Measurements from ENCODE around the gene DNTT.

Gene DNTT

DNA sequence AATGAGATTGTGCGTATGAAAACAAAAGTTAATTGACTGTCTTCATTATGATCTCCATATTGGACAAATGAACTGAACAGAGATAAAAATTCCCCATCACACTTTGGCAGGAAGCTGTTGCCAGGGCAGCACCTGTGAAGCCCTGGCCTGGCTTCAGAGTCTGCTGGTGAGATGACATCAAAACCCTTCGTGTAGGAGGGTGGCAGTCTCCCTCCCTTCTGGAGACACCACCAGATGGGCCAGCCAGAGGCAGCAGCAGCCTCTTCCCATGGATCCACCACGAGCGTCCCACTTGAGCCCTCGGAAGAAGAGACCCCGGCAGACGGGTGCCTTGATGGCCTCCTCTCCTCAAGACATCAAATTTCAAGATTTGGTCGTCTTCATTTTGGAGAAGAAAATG is at the start of gene DNTT:
Gene DNTT (plus strand): TSS at position 205 of the 400 bp plus-strand sequence. CDS start 64 bp downstream, at position 269.
- H3K27ac ChIP-seq (ENCODE audit: low read depth, low read length): no peak within 1 kb of the TSS
- H3K4me1 ChIP-seq (ENCODE audit: control insufficient read depth, insufficient read depth, low read length): peaks cover 4% of the 10 kb centered on the region
- no peaks in the 10 kb centered on the region for H3K36me3 ChIP-seq (ENCODE audit: control insufficient read depth, insufficient read depth, low read length)
- no peak within 1 kb of the TSS for H3K4me3 ChIP-seq (ENCODE audit: low read length)
- H3K27me3 ChIP-seq (ENCODE audit: control insufficient read depth, insufficient read depth, low read length): no peaks in the 10 kb centered on the region
- H3K9ac ChIP-seq (ENCODE audit: low read length): no peak within 1 kb of the TSS

DNA sequence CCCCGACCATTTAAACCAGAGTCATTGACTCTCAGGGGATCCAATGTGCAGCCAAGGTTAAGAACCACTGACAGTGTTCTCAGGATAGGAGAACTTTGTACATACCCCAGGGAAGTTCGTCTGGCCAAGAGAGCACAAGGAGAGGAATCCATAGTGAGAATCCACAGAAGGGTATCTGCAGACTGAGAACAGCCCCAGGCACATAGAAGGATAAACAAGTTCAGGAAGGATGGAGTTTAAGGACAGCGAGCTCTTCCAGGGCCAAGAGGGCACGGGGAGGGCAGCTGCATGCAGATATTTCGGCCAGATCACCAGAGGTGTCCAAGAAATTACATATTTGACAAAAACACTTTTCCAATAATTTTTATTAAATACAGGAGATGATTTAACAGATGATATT is 49.3 kb upstream of the DNTT start:
- H3K27me3 ChIP-seq (ENCODE audit: control insufficient read depth, insufficient read depth, low read length): no peaks in the 10 kb centered on the region
- H3K9ac ChIP-seq (ENCODE audit: low read length): no peak overlapping the region
- H3K36me3 ChIP-seq (ENCODE audit: control insufficient read depth, insufficient read depth, low read length): no peaks in the 10 kb centered on the region
- H3K4me3 ChIP-seq (ENCODE audit: low read length): no peak overlapping the region
- H3K4me1 ChIP-seq (ENCODE audit: control insufficient read depth, insufficient read depth, low read length): no peaks in the 10 kb centered on the region
- no peak overlapping the region for H3K27ac ChIP-seq (ENCODE audit: low read depth, low read length)

DNA sequence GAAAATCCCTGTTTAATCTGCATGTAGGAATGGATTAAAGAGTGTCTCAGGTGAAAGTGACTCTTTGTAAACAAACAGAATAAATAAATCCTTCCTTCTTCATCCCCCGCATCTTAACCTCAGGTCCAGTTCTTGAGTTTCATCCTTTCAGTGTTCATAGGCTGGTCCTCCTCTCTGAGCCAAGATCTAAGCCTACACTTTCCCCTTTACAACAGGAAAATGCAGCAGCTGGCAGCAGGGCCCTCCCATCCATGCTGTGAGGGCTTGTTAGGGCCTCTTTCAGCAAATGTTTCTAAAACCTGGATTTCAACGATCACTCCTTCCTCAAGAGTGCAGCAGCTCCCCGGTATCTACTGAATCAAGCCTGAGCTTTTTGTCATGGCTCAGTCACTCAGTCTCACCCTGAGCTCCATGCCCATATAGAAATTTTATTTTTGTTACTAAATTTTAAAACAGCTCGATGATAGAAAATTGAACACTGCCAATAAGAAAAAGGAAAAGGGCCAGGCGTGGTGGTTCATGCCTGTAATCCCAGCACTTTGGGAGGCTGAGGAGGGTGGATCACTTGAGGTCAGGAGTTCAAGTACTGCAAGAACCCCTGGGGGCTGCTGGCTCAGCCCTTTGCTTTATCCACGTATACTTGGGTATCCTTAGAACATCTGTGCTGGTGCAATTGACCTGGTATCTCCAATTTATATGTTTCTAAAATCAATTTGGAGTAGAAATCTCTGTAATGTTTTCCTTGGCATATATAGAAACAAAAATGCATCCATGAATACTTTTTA is 48.5 kb upstream of the DNTT start:
- Histone ChIP-seq H3K27ac (ENCODE audit: low read depth, low read length) (no peak overlapping the region), H3K27me3 (ENCODE audit: control insufficient read depth, insufficient read depth, low read length) (no peaks in the 10 kb centered on the region), H3K36me3 (ENCODE audit: control insufficient read depth, insufficient read depth, low read length) (no peaks in the 10 kb centered on the region), H3K4me3 (ENCODE audit: low read length) (no peak overlapping the region), H3K4me1 (ENCODE audit: control insufficient read depth, insufficient read depth, low read length) (no peaks in the 10 kb centered on the region), H3K9ac (ENCODE audit: low read length) (no peak overlapping the region)

DNA sequence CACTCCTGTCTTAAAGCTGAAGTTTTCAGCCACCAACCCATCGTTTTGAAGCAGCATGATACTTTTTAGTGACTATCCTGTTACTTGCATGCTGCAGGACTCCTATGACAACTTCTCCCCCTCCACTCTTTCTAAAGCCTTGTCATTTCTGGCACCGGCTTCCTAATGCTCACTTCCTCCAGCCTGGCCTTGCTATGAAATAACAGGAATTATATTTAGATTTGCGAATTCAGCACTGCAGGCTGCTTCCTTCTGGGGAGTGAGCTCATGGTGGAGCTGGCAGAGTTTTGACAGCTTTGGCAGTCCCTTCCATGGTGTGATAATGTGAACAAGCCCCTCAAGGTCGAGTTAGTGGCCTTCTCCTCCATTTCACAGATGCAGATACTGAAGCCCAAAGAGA is 46.3 kb upstream of the DNTT start:
- no peak overlapping the region for H3K9ac ChIP-seq (ENCODE audit: low read length)
- H3K27ac ChIP-seq (ENCODE audit: low read depth, low read length): no peak overlapping the region

GRCh38 chr10:96259150-96259549 is 45.1 kb upstream of the DNTT start:
- Histone ChIP-seq H3K4me1 (ENCODE audit: control insufficient read depth, insufficient read depth, low read length) (no peaks in the 10 kb centered on the region), H3K36me3 (ENCODE audit: control insufficient read depth, insufficient read depth, low read length) (no peaks in the 10 kb centered on the region), H3K4me3 (ENCODE audit: low read length) (no peak overlapping the region), H3K27me3 (ENCODE audit: control insufficient read depth, insufficient read depth, low read length) (no peaks in the 10 kb centered on the region), H3K9ac (ENCODE audit: low read length) (no peak overlapping the region), H3K27ac (ENCODE audit: low read depth, low read length) (no peak overlapping the region)

More for the DNA sequence above, 46.3 kb upstream of the DNTT start:
- H3K27me3 ChIP-seq (ENCODE audit: control insufficient read depth, insufficient read depth, low read length): no peaks in the 10 kb centered on the region
- no peaks in the 10 kb centered on the region for H3K36me3 ChIP-seq (ENCODE audit: control insufficient read depth, insufficient read depth, low read length)
- H3K4me3 ChIP-seq (ENCODE audit: low read length): no peak overlapping the region
- H3K4me1 ChIP-seq (ENCODE audit: control insufficient read depth, insufficient read depth, low read length): no peaks in the 10 kb centered on the region

- no peaks in the 10 kb centered on the region for H3K4me1 ChIP-seq (ENCODE audit: control insufficient read depth, insufficient read depth, low read length)
- no peaks in the 10 kb centered on the region for H3K27me3 ChIP-seq (ENCODE audit: control insufficient read depth, insufficient read depth, low read length)
- H3K36me3 ChIP-seq (ENCODE audit: control insufficient read depth, insufficient read depth, low read length): no peaks in the 10 kb centered on the region
- H3K9ac ChIP-seq (ENCODE audit: low read length): no peak overlapping the region
- no peak overlapping the region for H3K4me3 ChIP-seq (ENCODE audit: low read length)
- no peak overlapping the region for H3K27ac ChIP-seq (ENCODE audit: low read depth, low read length)
Measured at GRCh38 chr10:96260014-96260413, 44.2 kb upstream of the DNTT start.

DNA sequence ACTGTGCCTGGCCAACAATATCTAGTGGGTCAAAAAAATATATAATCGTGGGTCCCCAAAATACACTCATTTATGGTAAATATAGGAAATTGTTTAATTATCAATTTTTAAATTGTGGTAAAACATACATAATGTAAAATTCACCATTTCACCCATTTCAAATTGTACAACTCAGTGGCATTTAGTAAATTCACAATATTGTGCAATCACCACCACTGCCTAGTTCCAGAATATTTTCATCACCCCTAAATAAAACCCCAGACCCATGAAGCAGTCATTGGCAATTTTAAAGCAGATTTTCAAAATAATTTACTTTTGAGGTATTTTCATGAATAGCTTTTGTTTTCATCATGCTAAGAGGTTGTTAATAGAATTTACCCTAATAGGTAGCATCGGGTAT is 43.1 kb upstream of the DNTT start:
- no peaks in the 10 kb centered on the region for H3K36me3 ChIP-seq (ENCODE audit: control insufficient read depth, insufficient read depth, low read length)
- H3K27ac ChIP-seq (ENCODE audit: low read depth, low read length): no peak overlapping the region
- H3K4me1 ChIP-seq (ENCODE audit: control insufficient read depth, insufficient read depth, low read length): no peaks in the 10 kb centered on the region
- no peaks in the 10 kb centered on the region for H3K27me3 ChIP-seq (ENCODE audit: control insufficient read depth, insufficient read depth, low read length)
- no peak overlapping the region for H3K4me3 ChIP-seq (ENCODE audit: low read length)
- no peak overlapping the region for H3K9ac ChIP-seq (ENCODE audit: low read length)

DNA sequence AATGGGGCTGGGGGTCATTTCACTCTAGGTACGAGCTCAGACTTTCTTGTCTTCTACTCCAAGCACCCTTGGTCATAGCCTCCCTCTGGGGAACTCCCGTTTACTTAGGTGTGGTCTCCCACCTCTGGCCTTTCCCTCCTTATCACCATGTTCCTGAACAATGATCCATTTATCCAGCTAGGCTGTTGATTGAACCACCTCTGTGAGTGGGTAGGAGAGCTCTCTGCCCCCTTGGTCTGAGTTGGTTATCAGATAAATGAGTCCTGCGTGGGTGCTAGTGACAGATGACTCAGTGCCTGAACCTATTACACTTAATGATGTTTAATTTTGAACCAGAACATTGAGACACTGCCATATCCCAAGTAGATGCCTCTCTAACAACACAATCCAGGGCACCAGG is 42.3 kb upstream of the DNTT start:
- Histone ChIP-seq H3K27ac (ENCODE audit: low read depth, low read length) (no peak overlapping the region), H3K4me1 (ENCODE audit: control insufficient read depth, insufficient read depth, low read length) (no peaks in the 10 kb centered on the region), H3K4me3 (ENCODE audit: low read length) (no peak overlapping the region), H3K27me3 (ENCODE audit: control insufficient read depth, insufficient read depth, low read length) (no peaks in the 10 kb centered on the region), H3K36me3 (ENCODE audit: control insufficient read depth, insufficient read depth, low read length) (no peaks in the 10 kb centered on the region), H3K9ac (ENCODE audit: low read length) (no peak overlapping the region)

DNA sequence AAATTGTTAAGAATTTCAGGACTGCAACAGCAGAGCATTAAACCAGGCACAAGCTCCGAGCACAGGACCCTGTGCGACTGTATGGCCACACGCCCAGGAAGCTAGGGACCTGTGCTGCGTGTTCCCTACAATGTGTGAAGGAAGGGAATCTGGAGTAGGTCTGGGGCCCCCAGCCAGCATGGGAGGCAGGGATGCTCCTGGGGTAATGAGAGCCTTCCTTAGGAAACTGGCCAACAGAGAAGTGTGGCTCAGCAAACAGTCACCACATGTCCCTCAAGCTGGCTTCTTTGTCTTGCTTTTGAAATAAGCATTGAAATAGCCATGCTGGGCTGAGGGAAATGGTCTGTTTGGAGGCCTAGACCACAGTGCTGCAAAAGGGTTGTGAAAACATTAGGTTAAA is 41.1 kb upstream of the DNTT start:
- H3K36me3 ChIP-seq (ENCODE audit: control insufficient read depth, insufficient read depth, low read length): no peaks in the 10 kb centered on the region
- H3K27me3 ChIP-seq (ENCODE audit: control insufficient read depth, insufficient read depth, low read length): no peaks in the 10 kb centered on the region
- no peak overlapping the region for H3K4me3 ChIP-seq (ENCODE audit: low read length)
- no peaks in the 10 kb centered on the region for H3K4me1 ChIP-seq (ENCODE audit: control insufficient read depth, insufficient read depth, low read length)
- no peak overlapping the region for H3K9ac ChIP-seq (ENCODE audit: low read length)
- no peak overlapping the region for H3K27ac ChIP-seq (ENCODE audit: low read depth, low read length)

- Histone ChIP-seq H3K9ac (ENCODE audit: low read length) (no peak overlapping the region), H3K4me3 (ENCODE audit: low read length) (no peak overlapping the region), H3K36me3 (ENCODE audit: control insufficient read depth, insufficient read depth, low read length) (no peaks in the 10 kb centered on the region), H3K27ac (ENCODE audit: low read depth, low read length) (no peak overlapping the region), H3K4me1 (ENCODE audit: control insufficient read depth, insufficient read depth, low read length) (no peaks in the 10 kb centered on the region), H3K27me3 (ENCODE audit: control insufficient read depth, insufficient read depth, low read length) (no peaks in the 10 kb centered on the region)
Measured at GRCh38 chr10:96263669-96264068, 40.6 kb upstream of the DNTT start.

GRCh38 chr10:96264938-96265337 is 39.3 kb upstream of the DNTT start:
- no peak overlapping the region for H3K27ac ChIP-seq (ENCODE audit: low read depth, low read length)
- H3K4me1 ChIP-seq (ENCODE audit: control insufficient read depth, insufficient read depth, low read length): no peaks in the 10 kb centered on the region
- no peaks in the 10 kb centered on the region for H3K27me3 ChIP-seq (ENCODE audit: control insufficient read depth, insufficient read depth, low read length)
- H3K36me3 ChIP-seq (ENCODE audit: control insufficient read depth, insufficient read depth, low read length): no peaks in the 10 kb centered on the region
- no peak overlapping the region for H3K9ac ChIP-seq (ENCODE audit: low read length)
- no peak overlapping the region for H3K4me3 ChIP-seq (ENCODE audit: low read length)

DNA sequence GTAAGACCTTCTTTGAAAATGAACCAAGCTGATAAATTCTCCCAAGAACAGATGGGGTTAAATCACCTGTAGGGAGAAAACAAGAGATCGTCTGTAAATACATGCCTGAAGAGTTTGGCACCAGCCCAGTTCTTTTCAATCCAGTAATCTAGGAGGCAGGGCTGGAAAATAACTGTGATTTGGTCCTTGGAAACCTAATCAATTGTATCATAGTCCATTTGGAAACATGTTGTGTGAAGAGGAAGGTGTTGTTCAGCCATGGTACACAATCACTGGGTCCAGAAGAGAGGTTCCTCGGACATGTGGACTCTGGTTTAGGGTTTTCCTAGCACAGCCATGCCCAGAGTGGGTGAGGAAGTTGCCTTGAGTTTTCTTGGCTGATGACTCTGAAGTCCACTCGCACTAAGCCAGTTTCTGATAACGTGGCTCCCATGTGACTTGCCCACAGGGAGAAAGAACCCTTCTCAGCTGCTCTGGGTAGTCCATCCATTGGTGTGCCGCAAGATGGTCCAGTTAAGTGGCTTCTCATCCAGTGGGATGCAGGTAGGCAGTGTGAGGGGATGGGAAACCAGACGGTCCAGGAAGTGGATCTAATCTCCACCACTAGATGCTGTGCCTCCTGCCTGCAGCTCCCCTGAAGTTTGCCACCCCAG is 38.0 kb upstream of the DNTT start:
- H3K27me3 ChIP-seq (ENCODE audit: control insufficient read depth, insufficient read depth, low read length): no peaks in the 10 kb centered on the region
- H3K27ac ChIP-seq (ENCODE audit: low read depth, low read length): no peak overlapping the region
- H3K36me3 ChIP-seq (ENCODE audit: control insufficient read depth, insufficient read depth, low read length): no peaks in the 10 kb centered on the region
- H3K4me3 ChIP-seq (ENCODE audit: low read length): no peak overlapping the region
- H3K4me1 ChIP-seq (ENCODE audit: control insufficient read depth, insufficient read depth, low read length): peaks cover 2% of the 10 kb centered on the region
- H3K9ac ChIP-seq (ENCODE audit: low read length): no peak overlapping the region

DNA sequence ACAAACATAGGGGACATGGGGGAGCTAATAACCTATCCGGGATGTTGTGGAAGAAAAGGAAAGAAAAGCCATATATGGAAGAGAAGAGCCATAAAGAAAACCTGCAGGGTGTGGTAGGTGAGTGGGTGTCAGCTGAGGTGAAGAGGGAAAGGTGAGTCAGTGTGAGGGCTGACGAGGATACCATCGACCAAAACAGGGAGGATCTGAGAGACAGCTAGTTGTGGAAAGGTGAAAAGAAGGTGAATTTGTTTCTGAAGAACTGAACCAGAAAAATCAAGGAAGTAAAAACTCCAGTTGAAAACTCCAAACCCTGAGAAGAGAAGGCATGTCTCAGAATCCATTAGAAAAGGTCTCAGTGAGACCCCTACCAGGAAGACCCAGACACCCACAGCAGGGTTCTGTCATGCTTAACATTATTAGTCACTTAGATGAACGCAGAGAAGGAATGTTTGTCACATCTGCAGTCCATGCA is 37.0 kb upstream of the DNTT start:
- peaks cover 5% of the 10 kb centered on the region for H3K4me1 ChIP-seq (ENCODE audit: control insufficient read depth, insufficient read depth, low read length)
- H3K36me3 ChIP-seq (ENCODE audit: control insufficient read depth, insufficient read depth, low read length): no peaks in the 10 kb centered on the region
- no peak overlapping the region for H3K9ac ChIP-seq (ENCODE audit: low read length)
- H3K27me3 ChIP-seq (ENCODE audit: control insufficient read depth, insufficient read depth, low read length): no peaks in the 10 kb centered on the region
- H3K4me3 ChIP-seq (ENCODE audit: low read length): no peak overlapping the region
- no peak overlapping the region for H3K27ac ChIP-seq (ENCODE audit: low read depth, low read length)

All from rectal smooth muscle tissue (tissue), 1 donor.